HG03460 (cell line): ENCODE data around the gene HYKK.
"Not testable (repeated sequence)": the region's sequence is repeated elsewhere in the genome, so short reads cannot be mapped to it uniquely, and the experiment has no call there.

ENCODE experiments used
- ATAC-seq: cut with Tn5 transposase; IDR thresholded peaks from one replicate; pipeline ENCODE4 v1.9.1; 2021; ENCODE audit not compliant: unreplicated experiment

HYKK gene

GRCh38 chr15:78506971-78507830, at the start of gene HYKK:
Gene HYKK (plus strand): TSS chr15:78507577. CDS start chr15:78513089, 5,512 bp downstream.
- peak; percentile 86 for ATAC-seq

- no peak for ATAC-seq
These were observed 46.6 kb upstream of the HYKK start for GRCh38 chr15:78460737-78461136.

GRCh38 chr15:78461171-78461888, 46.0 kb upstream of the HYKK start:
- no peak for ATAC-seq

- no peak for ATAC-seq
These were observed 38.3 kb upstream of the HYKK start for GRCh38 chr15:78469031-78469430.

GRCh38 chr15:78477295-78477694, 30.1 kb upstream of the HYKK start:
- ATAC-seq, result no peak

- ATAC-seq, result no peak
These were observed 27.7 kb upstream of the HYKK start for GRCh38 chr15:78479650-78480049.

- ATAC-seq, result no peak
These were observed 25.5 kb upstream of the HYKK start for GRCh38 chr15:78481917-78482316.

GRCh38 chr15:78492872-78493271, 14.5 kb upstream of the HYKK start:
- no peak for ATAC-seq

- no peak for ATAC-seq
These were observed 5.5 kb upstream of the HYKK start for GRCh38 chr15:78501857-78502256.

- ATAC-seq, result no peak
These were observed 4.7 kb upstream of the HYKK start for GRCh38 chr15:78502641-78503040.

GRCh38 chr15:78507831-78508160, 419 bp downstream of the HYKK start:
- ATAC-seq, result peak; percentile 21

- no peak for ATAC-seq
These were observed 895 bp downstream of the HYKK start for GRCh38 chr15:78508272-78508671.

GRCh38 chr15:78509726-78510312, 2.4 kb downstream of the HYKK start:
- ATAC-seq, result no peak

GRCh38 chr15:78520035-78520434, 12.7 kb downstream of the HYKK start:
- ATAC-seq, result not testable (repeated sequence)

GRCh38 chr15:78524230-78524629, 16.9 kb downstream of the HYKK start:
- ATAC-seq, result no peak

GRCh38 chr15:78527325-78527724, 19.9 kb downstream of the HYKK start:
- ATAC-seq, result no peak

GRCh38 chr15:78533331-78533730, 26.0 kb downstream of the HYKK start:
- no peak for ATAC-seq

- no peak for ATAC-seq
These were observed 28.8 kb downstream of the HYKK start for GRCh38 chr15:78536134-78536533.

GRCh38 chr15:78537266-78537905, 30.0 kb downstream of the HYKK start:
- no peak for ATAC-seq

- no peak for ATAC-seq
These were observed 31.0 kb downstream of the HYKK start for GRCh38 chr15:78538358-78538757.

GRCh38 chr15:78539464-78540140, 32.2 kb downstream of the HYKK start:
- ATAC-seq, result not testable (repeated sequence)
